ENCODE data around the gene SELE.
A peak's percentile ranks its signal among the peaks of the same experiment; 100 is the strongest.
"Not testable (repeated sequence)": the region's sequence is repeated elsewhere in the genome, so short reads cannot be mapped to it uniquely, and the experiment has no call there.

Gene SELE

DNA sequence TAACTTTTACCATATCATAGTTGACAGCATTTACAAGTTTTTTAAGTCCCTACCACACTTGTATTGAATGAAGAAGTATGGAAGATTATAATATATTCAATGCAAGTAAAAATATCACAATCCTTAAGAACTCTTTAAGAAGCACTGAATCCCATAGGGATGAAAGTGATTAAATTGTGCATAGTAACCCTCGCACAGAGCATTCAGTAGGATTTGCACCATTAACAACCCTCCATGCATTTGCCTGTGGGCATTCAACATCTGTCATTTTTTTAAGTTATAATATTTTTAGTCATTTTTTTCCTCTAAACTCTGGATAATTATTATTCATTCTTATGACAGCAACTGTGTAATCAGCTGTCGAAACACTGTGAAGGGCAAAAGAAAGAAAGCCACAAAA is 10.1 kb downstream of the SELE start:
- DNase-seq: no peak

DNA sequence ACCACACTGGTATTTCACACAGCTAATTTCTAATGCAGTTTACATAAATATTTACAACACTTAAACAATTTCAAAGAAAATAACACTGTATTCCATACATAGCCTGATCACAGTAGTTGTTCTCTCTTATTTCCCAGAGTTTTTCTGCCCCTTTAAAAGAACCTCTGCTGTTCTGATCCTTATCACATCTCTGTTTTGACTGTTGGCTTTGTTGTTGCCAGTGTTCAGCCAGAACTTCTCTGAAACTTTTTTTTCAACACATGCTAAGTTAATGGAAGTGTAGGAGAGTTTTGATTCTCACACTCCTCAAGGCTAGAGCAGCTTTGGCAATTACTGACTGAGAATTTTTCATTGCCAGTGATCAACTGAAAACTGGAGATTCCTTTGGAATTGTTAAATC is 11.1 kb downstream of the SELE start:
- DNase-seq: no peak

DNA sequence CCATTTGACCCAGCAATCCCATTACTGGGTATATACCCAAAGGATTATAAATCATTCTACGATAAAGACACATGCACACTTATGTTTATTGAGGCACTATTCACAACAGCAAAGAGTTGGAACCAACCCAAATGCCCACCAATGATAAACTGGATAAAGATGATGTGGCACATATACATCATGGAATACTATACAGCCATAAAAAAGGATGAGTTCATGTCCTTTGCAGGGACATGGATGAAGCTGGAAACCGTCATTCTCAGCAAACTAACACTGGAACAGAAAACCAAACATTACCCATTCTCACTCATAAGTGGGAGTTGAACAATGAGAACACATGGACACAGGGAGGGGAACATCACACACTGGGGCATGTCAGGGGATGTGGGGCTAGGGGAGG is 18.8 kb downstream of the SELE start:
- not testable (repeated sequence) for DNase-seq

DNA sequence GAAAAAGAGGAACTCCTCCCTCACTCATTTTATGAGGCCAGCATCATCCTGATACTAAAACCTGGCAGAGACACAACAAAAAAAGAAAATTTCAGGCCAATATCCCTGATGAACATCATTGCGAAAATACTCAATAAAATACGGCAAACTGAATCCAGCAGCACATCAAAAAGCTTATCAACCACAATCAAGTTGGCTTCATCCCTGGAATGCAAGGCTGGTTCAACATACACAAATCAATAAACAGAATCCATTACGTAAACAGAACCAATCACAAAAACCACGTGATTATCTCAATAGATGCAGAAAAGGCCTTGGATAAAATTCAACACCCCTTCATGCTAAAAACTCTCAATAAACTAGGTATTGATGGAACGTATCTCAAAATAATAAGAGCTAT is 20.8 kb downstream of the SELE start:
- DNase-seq: not testable (repeated sequence)

DNA sequence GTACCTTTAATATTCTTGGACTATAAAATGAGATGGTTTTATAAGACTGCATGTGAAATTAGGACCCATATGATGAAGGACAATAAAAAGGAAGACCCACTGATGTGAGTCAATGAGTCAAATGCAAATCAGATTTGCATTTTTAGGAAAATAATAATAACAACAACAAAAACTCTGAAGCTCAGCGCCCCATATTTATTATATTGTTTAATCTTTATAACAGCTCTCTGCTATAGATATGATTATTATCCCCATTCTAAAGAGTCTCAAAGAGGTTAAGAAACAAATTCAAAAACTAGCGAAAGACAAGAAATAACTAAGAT is 21.6 kb downstream of the SELE start:
- DNase-seq: no peak

DNA sequence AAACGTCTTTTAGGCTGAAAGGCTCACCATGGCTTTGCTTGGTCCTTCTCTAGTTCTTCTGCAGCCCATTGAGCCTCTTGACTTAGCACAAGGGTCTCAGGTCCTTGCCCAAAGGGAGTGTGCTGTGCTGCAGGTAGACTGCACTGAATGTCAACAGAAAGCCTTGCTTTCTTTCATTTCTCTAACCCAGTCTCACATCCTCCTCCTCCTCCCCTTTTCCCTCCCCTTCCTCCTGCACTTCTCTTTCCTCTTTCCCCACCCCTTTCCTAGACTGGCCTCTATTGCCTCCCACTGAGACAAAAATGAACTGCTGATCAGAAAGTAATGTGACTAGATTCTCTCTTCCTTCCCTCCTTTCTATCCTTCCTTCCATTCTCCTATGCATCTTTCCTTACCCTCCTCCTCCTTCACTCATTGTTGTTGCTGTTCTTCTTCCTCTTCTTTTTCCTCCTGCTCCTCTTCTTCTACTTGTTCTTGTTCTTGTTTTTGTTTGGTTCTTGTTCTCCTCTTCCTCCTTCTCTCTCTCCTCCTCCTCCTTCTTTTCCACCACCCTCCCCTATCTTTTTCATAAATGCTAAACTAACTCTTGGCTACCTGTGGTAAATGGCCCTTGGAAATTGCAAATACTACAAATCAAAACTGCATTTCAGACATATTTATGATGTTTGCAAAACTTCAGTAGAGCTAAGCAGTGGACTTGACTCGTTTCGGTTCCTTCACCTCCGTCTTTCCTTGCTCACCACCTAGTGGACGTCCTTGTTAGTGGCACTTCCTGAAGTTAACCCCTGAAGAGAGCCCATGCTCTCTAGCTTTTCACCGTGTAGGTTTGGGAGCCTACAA is 22.2 kb downstream of the SELE start, which contains the start of gene SELL:
Gene SELL (minus strand): TSS at position 152 of the 840 bp plus-strand sequence. CDS start 122 bp downstream, at position 30.
- peak; percentile 81 to 86 for DNase-seq

DNA sequence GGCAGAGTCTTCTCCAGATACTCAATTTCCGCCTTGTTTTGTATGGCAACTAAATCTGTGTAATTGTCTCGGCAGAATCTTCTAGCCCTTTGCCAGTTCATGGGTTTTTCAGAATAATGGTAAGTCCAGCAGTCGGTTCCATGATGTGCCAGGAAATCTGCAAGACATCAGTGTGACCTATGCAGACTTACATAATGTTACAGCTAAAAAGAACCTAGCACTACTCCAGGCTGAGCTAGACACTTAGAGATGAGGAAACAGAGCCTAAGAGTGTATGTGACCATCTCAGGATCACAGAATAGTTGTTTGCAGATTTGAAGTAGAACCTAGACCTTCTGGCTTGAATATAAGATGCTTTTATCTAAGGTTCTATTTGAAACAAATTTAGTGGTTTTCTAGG is 25.2 kb downstream of the SELE start:
- peak in 1 of 2 donors; percentile 15 for DNase-seq

DNA sequence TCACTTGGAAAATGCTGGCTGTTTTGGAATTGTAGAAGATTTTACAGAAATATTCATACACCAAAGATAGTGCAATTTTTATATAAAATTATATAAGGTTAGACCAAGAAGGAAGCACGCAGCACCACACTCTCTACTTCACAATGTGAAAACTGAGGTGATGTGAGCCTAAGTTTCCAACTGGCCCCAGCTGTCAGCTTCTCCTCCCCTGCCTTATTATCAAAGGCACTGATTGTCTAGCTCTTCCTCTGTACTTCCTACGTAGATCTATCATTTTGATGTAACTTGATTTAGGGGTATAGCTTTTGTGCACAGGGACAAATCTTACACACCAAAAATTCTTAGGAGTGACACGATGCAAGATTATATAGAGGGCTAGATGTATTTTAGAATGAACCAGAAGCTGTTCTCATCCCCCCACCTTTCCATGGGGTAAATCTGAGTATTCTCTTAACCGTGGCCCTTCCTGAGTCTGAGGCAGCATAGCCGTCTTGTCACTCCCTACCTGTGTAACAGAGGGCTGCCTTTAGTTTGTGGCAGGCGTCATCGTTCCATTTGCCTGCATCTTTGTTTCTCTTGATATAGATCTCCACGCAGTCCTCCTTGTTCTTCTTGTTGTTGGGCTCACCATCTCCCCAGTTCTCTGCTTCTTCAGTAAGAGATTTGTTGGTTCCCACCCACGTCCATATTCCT is 25.8 kb downstream of the SELE start:
- DNase-seq: peak; percentile 11 to 34

DNA sequence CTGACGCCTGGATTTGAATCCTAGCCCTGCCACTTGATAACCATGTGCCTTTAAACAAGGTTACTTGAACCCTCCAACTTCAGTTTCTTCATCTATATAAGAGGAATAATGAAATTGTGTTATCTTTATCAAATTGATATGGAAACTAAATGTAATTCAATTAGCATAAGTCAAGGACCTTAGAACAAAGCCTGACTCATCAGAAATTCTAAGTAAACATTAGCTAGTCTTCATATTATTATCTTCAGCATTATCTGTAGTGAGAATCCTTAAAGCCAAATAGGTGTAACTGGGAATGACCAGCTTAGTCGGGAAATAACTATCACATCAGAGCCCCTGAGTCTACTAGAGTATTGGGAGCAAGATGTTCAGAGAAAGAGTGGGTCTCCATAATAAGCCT is 29.1 kb downstream of the SELE start:
- DNase-seq: no peak

DNA sequence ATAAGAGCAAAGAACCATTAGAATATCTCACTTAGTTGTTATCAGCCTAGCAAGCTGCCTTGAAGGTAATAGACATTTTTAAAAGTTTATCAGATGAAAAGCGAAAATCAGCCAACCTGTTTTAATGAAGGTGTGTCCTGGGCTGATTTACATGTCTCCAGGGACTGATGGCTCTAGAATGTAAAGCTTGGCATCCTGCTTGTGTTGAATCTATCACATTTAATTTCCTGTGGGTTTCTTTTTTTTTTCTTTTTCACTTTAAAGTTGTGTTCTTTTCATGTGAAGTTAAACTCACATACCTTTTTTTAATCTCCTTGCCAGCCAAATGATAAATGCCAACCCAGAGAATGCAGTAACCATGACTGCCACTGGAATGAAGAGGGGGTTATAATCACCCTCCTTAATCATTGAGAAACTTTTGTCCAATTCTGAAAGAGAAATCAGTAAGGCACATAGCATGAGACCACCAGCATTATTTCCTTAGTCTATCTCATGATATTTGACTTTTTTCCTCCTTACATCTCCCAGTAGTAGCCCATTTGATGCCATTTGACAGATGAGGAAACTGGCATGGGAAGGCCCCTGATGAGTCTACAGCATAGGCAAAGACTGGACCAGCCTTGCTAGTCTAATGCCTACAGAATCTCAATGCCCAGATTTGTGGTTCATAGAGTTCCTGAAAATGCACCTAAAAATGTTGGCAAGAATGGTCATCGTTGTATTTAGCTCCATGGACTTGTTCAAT is 32.4 kb downstream of the SELE start:
- peak in 1 of 2 donors; percentile 45 for DNase-seq

DNA sequence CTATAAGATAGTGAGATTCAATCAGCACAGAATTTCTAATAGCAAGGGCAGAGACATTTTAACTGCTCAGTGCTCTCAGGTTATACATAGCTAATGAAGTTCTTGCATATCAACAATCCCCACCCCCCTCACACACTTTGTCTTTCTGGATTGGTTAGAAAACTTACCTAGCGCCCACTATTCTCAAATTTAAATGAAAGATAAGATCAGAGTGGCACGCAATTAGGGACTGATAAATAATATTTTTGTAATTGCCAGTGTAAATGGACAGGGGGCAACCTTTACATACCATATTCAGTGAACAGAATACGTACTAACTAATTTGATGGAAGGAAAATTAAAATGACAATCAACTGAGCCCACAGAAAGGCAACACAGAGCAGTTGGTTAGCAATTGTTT is 34.2 kb downstream of the SELE start:
- peak in 1 of 2 donors; percentile 34 for DNase-seq

DNA sequence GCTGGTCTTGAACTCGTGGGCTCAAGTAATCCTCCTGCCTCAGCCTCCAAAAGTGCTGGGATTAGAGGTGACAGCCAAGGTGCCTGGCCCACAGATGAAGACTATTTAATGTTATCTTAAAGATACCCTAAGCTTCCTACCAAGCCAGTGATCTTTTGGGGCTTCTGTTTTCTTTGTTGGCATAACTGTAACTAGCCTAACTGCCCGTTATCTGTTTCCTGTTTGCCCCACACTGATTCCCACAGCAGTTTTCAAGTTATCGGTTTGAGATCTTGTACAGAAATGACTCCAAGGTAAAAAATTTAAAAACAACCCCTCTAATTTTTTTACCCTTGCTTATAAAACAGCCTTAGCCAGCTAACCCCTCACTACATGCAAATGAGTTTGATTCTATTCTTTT is 34.9 kb downstream of the SELE start:
- peak in 1 of 2 donors; percentile 55 for DNase-seq

DNA sequence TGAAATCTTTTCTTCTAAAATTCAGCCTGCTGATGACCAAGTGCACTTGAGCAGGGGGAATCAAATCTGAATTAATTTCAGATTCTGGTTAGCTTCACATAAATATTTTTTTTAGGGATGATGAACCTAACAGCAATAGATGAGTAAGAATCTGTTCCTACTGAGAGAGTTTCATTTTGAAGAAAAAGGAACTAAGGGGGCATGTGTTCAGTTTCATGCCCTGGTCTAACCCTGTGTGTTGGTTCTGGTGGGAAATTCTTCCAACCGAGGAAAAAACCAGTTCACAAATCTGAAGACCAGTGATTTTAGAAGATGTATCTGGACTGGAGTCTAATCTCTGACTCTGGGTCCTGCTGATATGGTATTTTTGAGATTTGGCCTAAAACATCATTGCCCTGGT is 36.1 kb downstream of the SELE start:
- DNase-seq: no peak

DNA sequence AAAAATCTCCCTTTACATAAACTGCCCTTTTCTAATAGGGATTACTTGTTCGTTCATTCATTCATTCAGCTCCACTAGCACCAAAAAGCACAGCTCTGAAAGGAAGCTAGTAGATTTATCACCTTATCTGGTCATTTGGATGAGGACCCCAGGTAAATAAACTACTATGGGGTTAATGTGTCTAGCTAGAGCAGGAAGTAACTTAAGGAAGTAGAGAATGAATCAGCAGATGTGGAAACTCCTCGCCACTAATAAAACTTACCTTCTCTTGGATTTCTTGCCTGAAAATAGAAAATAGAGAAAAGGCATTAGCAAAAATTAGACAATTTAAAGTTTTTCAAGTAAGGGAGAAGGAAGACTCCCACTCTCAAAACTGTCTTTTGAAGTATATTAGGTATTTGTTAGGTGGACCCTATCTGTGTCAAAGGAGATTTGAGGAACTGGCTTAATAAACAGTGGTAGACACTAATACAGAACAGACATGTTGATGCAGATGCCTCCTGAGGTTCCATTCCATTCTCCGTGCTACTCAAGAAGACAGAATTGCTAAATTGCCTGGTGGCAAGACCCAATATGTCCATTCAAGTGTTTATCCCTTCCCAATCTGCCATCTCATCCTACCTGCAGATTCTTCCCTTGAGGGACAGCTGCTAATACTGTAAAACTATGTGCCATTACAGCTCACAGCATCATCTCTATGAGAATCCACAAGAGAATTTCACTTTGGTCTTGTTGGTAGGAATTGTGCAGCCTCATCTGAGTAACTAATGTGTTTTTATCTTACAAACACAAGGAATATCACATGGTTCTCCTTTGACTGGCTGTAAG is 37.4 kb downstream of the SELE start:
- DNase-seq: no peak

DNA sequence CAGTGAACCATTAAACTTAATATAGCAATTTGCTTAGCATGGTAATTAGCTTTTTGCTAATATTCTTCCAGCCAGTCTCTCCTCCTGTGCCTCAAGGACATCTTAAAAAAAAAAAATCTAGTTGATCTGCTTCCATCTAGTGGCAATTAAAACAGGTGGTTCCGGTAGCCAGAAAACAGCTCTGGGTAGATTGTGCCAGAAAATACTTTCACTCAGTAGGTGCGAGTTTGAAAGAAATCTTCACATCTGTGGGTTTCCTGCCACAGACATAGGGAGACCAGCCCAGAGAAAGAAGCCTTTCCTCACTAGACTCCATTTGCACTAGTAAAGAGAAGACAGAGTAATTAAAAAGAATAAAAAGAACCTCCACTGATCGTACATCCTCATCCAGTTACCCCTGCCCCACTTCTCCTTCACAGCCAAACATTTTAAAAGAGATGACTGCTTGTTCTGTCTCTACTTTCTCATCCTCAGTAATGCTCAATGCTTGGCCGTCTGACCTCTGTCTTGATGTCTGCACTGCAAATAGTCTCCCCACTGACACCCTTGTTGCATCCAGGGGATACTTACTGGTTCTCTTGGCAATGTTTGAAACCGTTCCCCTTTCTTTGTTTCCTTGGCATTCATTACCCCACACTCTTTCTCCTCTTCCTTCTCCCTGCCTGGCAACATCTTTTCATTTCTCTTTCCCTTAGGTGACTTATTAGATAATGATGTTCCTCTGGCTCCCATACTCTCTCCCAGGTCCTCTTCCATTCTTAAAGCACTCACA is 39.4 kb downstream of the SELE start:
- DNase-seq: peak; percentile 62 to 83

DNA sequence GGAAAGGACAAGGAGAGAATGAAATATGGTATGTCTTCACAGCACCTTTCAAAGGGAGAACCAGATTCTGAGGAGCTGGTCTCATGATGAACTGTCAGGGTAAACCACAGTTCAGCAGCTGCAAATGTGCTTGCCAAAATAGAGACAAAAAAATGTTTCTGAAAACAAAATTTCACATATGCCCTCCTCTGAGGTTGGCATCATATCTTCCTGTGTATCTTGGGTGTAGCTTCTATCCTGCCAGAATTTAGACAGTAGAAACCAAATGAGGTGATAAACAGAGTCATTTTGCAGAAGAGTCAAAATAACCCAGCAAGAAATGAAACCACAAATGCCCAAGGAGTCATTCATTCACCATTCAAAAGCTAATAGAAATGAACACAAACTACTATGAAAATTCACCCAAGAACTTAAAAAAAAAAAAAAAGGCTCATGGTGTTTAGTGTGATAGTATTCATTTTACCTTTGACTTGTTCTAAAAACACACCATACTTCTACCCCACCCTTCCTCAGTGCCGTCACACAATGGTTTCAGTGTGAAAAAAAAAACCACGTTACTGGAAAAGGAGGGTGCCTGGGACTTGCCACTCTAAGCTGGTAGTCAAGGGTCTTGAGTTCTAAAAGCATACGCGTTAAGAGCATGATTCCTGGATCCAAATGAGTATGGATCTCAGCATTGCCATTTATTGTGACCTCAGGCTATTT is 41.0 kb downstream of the SELE start:
- DNase-seq: peak; percentile 73 to 83

DNA sequence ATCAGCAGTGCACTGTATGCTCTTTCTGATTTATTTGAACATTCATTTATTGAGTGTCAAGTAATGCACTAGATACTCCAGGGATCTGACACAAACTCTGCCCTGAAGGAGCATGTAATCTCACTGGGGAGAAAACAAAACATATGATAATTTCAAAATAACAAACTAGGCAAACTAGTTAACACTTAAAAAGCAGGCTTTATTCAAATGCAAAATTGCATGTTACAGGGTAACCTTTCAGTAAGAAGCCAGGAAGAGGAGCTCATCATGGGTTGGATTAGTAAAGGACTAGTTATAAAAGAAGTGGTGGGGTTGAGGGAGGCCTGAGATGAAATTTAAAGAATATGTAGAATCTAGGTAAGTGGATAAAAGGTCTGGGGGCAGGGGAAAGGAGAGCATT is 43.4 kb downstream of the SELE start:
- DNase-seq: no peak

DNA sequence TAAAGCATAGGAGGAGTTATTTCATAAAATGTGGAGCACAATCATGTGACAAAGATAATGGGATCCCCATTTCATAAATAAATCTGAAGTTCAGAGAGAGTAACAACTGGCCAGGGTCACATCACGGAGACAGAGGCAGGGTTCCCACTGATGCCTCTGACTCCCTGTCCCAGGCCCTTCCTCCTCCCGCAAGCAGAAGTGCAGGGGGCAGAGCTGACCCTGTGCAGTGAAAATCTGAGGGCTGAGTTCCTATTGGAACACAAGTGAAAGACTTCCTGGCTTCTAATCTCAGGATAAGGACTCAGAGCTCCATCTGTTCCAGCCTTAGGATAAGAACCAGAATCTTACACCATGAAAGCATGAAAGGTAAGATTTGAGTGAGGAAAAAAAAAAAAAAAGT is 44.5 kb downstream of the SELE start:
- DNase-seq: no peak

DNA sequence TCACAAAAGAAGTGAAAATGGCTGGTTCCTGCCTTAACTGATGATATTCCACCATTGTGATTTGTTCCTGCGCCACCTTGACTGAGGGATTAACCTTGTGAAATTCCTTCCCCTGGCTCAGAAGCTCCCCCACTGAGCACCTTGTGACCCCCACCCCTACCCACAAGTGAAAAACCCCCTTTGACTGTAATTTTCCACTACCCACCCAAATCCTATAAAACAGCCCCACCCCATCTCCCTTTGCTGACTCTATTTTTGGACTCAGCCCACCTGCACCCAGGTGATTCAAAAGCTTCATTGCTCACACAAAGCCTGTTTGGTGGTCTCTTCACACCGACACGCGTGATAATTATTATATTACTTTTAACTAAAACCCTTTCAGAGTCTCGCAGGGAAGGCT is 45.5 kb downstream of the SELE start:
- not testable (repeated sequence) for DNase-seq

DNA sequence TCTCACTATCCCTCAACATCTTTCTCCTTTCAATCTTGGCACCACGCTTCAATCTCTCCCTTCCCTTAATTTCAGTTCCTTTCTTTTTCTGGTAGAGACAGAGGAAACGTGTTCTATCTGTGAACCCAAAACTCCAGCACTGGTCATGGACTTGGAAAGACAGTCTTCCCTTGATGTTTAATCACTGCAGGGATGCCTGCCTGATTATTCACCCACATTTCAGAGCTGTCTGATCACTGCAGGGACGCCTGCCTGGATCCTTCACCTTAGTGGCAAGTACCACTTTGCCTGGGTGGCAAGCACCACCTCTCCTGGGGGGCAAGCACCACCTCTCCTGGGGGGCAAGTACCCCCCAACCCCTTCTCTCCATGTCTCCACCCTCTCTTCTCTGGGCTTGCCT is 50.2 kb downstream of the SELE start:
- no peak for DNase-seq

DNA sequence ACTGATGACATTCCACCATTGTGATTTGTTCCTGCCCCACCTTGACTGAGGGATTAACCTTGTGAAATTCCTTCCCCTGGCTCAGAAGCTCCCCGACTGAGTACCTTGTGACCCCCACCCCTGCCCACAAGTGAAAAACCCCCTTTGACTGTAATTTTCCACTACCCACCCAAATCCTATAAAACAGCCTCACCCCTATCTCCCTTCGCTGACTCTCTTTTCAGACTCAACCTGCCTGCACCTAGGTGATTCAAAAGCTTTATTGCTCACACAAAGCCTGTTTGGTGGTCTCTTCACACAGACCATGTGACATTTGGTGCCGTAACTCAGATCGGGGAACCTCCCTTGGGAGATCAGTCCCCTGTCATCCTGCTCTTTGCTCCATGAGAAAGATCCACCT is 50.7 kb downstream of the SELE start:
- not testable (repeated sequence) for DNase-seq

Measured in CD4-positive, alpha-beta T cell treated with Interferon alpha-2 for 1 hour (primary cell).